IMR-90 (cell line): ENCODE results near the gene PCDHGA7.

ENCODE experiments used
- ELK1 ChIP-seq: fragments of 150-350 bp; IDR thresholded peaks from 2 replicates; pipeline ENCODE4 v1.6.1; 2016; ENCODE audit warnings: low read depth, mild to moderate bottlenecking, low read length, moderate library complexity, borderline replicate concordance
- MAFK ChIP-seq: IDR thresholded peaks from 2 replicates; pipeline ENCODE4 v1.6.1; 2012; ENCODE audit warnings: low read depth, low read length, improper control_type of control experiment
- POLR2A ChIP-seq: IDR thresholded peaks from 2 replicates; pipeline ENCODE4 v1.6.1; 2012; ENCODE audit warnings: mild to moderate bottlenecking, low read depth, low read length
- TF ChIP-seq, protein P1 (sequence below): conservative IDR thresholded peaks from 2 replicates; pipeline ENCODE4 v1.5.1; 2012; ENCODE audit warnings: mild to moderate bottlenecking, low read depth, low read length, improper control_type of control experiment

DNA sequence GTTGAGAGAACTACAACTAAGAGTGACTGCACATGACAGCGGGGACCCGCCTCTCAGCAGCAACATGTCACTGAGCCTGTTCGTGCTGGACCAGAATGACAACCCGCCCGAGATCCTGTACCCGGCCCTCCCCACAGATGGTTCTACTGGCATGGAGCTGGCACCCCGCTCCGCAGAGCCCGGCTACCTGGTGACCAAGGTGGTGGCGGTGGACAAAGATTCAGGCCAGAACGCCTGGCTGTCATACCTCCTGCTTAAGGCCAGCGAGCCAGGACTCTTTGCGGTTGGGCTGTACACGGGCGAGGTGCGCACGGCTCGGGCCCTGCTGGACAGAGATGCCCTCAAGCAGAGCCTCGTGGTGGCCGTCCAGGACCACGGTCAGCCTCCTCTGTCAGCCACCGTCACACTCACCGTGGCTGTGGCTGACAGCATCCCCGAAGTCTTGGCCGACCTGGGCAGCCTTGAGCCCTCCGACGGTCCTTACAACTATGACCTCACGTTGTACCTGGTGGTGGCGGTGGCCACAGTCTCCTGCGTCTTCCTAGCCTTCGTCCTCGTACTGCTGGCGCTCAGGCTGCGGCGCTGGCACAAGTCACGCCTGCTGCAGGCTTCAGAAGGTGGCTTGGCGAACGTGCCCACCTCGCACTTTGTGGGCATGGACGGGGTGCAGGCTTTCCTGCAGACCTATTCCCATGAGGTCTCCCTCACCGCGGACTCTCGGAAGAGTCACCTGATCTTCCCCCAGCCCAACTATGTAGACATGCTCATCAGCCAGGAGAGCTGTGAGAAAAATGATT is 2.1 kb downstream of the PCDHGA7 start:
- TF ChIP-seq MAFK: no peak
- no peak for TF ChIP-seq ELK1
- no peak for TF ChIP-seq POLR2A
- TF ChIP-seq, protein P1, sequence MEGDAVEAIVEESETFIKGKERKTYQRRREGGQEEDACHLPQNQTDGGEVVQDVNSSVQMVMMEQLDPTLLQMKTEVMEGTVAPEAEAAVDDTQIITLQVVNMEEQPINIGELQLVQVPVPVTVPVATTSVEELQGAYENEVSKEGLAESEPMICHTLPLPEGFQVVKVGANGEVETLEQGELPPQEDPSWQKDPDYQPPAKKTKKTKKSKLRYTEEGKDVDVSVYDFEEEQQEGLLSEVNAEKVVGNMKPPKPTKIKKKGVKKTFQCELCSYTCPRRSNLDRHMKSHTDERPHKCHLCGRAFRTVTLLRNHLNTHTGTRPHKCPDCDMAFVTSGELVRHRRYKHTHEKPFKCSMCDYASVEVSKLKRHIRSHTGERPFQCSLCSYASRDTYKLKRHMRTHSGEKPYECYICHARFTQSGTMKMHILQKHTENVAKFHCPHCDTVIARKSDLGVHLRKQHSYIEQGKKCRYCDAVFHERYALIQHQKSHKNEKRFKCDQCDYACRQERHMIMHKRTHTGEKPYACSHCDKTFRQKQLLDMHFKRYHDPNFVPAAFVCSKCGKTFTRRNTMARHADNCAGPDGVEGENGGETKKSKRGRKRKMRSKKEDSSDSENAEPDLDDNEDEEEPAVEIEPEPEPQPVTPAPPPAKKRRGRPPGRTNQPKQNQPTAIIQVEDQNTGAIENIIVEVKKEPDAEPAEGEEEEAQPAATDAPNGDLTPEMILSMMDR: no peak
